CD4-positive, alpha-beta T cell treated with Interleukin-21 for 1 hour (primary cell): ENCODE results near the gene ZXDC.

Experiments
- DNase-seq: peaks from one replicate; pipeline ENCODE4 v3.0.0-alpha.2; 2020

ZXDC gene

GRCh38 chr3:126488886-126489569 lies 13.3 kb upstream of the ZXDC start:
- DNase-seq, result no peak

- DNase-seq, result no peak
Observed at GRCh38 chr3:126488185-126488584, 12.5 kb upstream of the ZXDC start.

GRCh38 chr3:126487151-126487771 lies 11.6 kb upstream of the ZXDC start:
- DNase-seq, result no peak

GRCh38 chr3:126486360-126486847 lies 10.7 kb upstream of the ZXDC start:
- DNase-seq, result no peak

GRCh38 chr3:126485956-126486355 lies 10.3 kb upstream of the ZXDC start:
- no peak for DNase-seq

- DNase-seq, result no peak
Observed at GRCh38 chr3:126485176-126485897, 9.6 kb upstream of the ZXDC start.

GRCh38 chr3:126484662-126485061 lies 9.0 kb upstream of the ZXDC start:
- DNase-seq, result no peak

- DNase-seq, result no peak
Observed at GRCh38 chr3:126484148-126484547, 8.5 kb upstream of the ZXDC start.

- DNase-seq, result no peak
Observed at GRCh38 chr3:126483321-126483761, 7.7 kb upstream of the ZXDC start.

- no peak for DNase-seq
Observed at GRCh38 chr3:126482503-126483255, 7.0 kb upstream of the ZXDC start.

- DNase-seq, result no peak
Observed at GRCh38 chr3:126481808-126482502, 6.3 kb upstream of the ZXDC start.

GRCh38 chr3:126480861-126481260 lies 5.2 kb upstream of the ZXDC start:
- DNase-seq, result no peak

- no peak for DNase-seq
Observed at GRCh38 chr3:126480206-126480605, 4.5 kb upstream of the ZXDC start.

GRCh38 chr3:126479642-126480041 lies 4.0 kb upstream of the ZXDC start:
- DNase-seq, result no peak

GRCh38 chr3:126478581-126479310 lies 3.1 kb upstream of the ZXDC start:
- DNase-seq, result no peak

- no peak for DNase-seq
Observed at GRCh38 chr3:126477061-126477380, 1.3 kb upstream of the ZXDC start.

GRCh38 chr3:126476166-126477060 lies 722 bp upstream of the ZXDC start:
- no peak for DNase-seq

GRCh38 chr3:126474498-126475412 lies 936 bp downstream of the ZXDC start:
- DNase-seq, result peak; percentile 30

GRCh38 chr3:126473292-126474168 lies 2.2 kb downstream of the ZXDC start:
- peak; percentile 4 for DNase-seq
